ENCODE measurements around the gene OPN1MW2.
"Not testable (repeated sequence)": the region's sequence is repeated elsewhere in the genome, so short reads cannot be mapped to it uniquely, and the experiment has no call there.

Gene OPN1MW2

GRCh38 chrX:154219456-154219855 lies at the start of gene OPN1MW2:
Gene OPN1MW2 (plus strand): TSS chrX:154219756. CDS start chrX:154219816, 60 bp downstream.
- DNase-seq: not testable (repeated sequence)

- DNase-seq: not testable (repeated sequence)
Measured at GRCh38 chrX:154172535-154172943, 47.0 kb upstream of the OPN1MW2 start.

- not testable (repeated sequence) for DNase-seq
Measured at GRCh38 chrX:154174356-154174755, 45.2 kb upstream of the OPN1MW2 start.

- DNase-seq: not testable (repeated sequence)
Measured at GRCh38 chrX:154182296-154182695, 37.3 kb upstream of the OPN1MW2 start, which contains the start of gene OPN1MW. Gene OPN1MW (plus strand): TSS chrX:154182596. CDS start chrX:154182678, 82 bp downstream.

DNA sequence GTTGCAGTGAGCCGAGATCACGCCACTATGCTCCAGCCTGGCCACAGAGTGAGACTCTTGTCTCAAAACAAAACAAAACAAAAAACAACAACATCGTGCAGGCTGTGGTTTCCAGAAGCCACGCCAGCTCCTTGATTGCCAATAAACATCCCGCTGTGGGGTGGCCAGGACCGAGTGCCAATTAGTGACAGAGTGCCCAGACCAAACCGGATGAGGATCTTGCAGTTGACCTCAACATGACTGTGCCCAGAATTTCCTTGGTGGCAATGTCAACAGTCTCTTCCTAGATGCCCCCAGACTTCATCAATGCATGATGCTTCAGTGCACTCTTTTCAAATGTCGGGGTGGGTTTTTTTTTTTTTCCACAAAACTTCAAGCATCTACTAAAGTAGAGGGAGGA lies 35.8 kb upstream of the OPN1MW2 start:
- not testable (repeated sequence) for DNase-seq

DNA sequence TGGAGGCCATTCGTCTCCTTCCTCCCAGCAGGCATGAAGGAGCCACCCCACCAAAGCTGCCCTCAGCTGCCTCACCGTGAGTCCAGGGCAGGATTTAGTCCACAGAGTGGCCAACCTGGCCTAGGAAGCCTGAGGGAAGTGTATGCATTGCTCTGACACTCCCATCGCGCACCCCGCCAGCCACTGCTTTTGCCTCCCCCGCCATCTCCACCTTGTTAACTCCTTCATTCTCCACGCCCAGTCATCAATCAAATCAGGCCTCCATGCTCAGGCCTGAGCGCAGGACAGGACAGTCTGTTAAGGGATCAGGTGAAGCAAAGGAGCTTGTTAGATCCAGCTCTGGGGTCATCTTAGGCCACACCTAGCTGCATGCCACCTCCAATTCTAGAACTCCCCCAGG lies 26.7 kb upstream of the OPN1MW2 start:
- DNase-seq: not testable (repeated sequence)

GRCh38 chrX:154194316-154194715 lies 25.2 kb upstream of the OPN1MW2 start:
- not testable (repeated sequence) for DNase-seq

DNA sequence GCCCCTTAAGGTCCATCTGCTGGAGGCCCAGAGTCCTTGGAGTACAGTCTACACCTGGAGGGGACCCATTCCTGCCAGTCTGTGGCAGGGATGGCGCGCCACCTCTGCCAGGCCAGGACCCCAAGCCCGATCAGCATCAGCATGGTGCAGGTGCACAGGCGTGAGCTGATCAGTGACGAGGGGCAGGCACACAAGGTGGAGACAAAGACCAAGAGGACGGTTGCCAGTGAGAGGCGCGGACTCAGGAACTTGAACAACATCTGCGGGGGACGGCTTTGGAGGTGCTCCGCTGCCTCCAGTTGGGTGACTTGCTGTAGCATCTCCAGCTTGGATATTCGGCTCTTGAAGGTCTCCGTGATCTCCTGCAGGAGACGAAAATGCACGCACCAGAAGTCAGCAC lies 23.1 kb upstream of the OPN1MW2 start:
- not testable (repeated sequence) for DNase-seq

GRCh38 chrX:154209670-154210418 lies 9.7 kb upstream of the OPN1MW2 start:
- not testable (repeated sequence) for DNase-seq

GRCh38 chrX:154211057-154211456 lies 8.5 kb upstream of the OPN1MW2 start:
- not testable (repeated sequence) for DNase-seq

DNA sequence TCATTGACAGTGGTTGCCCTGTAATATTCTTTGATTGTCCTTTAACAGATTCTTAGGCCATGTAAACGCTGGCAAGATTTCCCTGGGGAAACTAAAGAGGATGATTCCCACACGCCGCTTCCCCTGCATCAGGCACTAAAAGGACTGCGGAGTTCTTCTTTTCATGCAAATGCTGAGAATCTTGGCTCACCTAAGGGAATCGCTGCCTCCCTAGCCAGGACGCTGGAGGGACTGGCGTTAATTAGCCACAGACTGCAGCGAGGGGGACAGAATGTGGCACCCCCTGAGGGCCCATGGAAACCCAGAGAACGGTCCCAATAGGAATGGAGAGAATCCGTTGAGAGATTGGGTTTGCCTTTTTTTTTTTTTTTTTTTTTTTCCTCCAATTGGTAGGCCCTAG lies 8.1 kb upstream of the OPN1MW2 start:
- not testable (repeated sequence) for DNase-seq

- not testable (repeated sequence) for DNase-seq
Measured at GRCh38 chrX:154225292-154225691, 5.7 kb downstream of the OPN1MW2 start.

DNA sequence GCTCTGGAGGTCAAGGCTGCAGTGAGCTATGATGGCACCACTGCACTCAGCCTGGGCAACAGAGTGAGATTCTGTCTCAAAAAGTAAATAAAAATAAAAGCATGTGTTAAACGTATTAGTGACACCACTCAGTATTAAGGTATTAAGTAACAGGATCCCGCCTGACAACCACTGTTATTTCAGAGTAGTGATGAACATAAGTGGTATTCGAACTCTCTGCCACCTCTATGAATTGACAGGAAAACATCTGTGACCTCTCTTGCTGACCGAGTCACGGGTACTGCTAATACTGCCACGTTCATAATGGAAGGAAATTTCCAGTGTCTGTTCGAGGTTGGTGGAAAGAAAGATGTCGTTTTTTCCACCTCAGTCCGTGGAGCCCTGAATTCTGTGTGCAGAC lies 7.2 kb downstream of the OPN1MW2 start:
- DNase-seq: not testable (repeated sequence)

DNA sequence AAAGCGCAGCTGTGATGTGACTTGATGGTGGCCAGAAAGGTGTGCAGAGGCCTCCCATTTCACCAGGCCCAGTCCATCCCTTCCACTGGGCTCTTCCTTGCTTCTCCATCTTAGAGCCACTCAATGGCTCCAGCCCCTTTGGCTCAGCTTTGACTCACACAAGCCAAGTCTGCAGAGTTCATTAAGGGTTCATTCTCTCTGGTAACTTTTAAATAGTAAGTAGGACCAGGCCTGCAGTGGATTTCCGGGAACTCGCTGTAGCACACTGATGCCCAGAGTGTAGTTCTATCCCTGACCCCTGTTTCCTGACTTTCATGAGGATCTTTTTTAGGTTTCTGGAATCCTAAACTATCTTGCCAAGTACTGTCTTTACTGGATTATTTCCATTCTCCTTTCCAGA lies 11.9 kb downstream of the OPN1MW2 start:
- DNase-seq: not testable (repeated sequence)

- not testable (repeated sequence) for DNase-seq
Measured at GRCh38 chrX:154233620-154234019, 14.1 kb downstream of the OPN1MW2 start.

- not testable (repeated sequence) for DNase-seq
Measured at GRCh38 chrX:154238939-154239559, 19.5 kb downstream of the OPN1MW2 start.

DNA sequence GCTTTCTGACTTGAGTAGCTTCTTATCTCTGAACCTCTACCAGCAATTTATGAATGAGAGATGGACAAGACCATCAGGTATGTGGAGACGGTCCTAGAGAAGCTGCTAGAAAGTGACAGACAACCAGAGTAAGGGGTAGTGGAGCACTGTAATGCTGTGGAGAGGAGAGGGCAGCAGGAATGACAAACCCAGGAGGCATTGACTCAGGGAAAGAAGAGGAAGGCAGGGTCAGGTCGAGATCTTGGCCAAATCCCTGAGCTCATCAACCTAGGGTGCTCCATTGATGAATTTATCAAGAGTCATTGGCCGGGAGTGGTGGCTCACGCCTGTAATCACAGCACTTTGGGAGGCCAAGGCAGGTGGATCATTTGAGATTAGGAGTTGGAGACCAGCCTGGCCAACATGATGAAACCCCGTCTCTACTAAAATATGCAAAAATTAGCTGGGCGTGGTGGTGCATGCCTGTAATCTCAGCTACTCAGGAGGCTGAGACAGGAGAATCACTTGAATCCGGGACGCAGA lies 20.5 kb downstream of the OPN1MW2 start:
- DNase-seq: not testable (repeated sequence)

- DNase-seq: not testable (repeated sequence)
Measured at GRCh38 chrX:154247377-154248045, 28.0 kb downstream of the OPN1MW2 start.

DNA sequence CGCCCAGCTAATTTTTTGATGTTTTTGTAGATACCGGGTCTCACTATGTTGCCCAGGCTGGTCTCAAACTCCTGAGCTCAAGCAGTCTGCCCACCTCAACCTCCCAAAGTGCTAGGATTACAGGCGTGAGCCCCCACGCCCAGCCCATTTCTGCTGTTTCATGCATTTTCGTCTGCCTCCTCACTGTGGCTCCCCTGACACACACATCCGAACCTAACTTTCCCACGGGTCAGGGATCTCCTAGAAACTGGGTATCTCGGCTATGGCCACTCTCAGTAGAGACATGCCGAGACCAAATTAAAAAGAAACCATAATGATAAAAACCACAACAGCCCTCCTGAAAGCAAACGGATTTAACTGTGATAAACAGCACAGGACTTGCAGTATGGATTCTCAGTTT lies 28.5 kb downstream of the OPN1MW2 start:
- not testable (repeated sequence) for DNase-seq

GRCh38 chrX:154257282-154257681 lies 37.7 kb downstream of the OPN1MW2 start, which contains the start of gene OPN1MW3:
Gene OPN1MW3 (plus strand): TSS chrX:154257582. CDS start chrX:154257620, 38 bp downstream.
- DNase-seq: not testable (repeated sequence)

DNA sequence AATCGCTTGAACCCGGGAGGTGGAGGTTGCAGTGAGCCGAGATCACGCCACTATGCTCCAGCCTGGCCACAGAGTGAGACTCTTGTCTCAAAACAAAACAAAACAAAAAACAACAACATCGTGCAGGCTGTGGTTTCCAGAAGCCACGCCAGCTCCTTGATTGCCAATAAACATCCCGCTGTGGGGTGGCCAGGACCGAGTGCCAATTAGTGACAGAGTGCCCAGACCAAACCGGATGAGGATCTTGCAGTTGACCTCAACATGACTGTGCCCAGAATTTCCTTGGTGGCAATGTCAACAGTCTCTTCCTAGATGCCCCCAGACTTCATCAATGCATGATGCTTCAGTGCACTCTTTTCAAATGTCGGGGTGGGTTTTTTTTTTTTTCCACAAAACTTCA lies 39.2 kb downstream of the OPN1MW2 start:
- not testable (repeated sequence) for DNase-seq

DNA sequence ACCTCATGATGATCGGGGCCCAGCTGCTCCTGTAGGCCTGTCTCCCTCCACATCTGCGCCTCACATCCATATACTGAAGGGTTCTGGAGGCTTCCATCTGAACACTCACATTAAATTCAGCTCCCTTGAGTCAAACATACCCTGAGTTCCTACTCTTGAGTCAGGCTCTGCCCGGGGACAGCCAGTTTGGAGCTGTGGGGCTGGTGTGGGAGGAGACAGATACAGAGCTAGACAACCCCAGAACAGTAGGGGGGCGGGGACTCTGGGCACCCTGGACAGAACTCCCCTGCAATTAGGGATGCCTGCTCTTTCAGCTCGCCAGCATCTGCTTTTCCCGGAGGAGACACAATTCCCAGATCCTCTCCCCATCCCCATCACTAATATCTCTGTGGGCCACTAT lies 43.5 kb downstream of the OPN1MW2 start:
- DNase-seq: not testable (repeated sequence)

- DNase-seq: not testable (repeated sequence)
Measured at GRCh38 chrX:154269245-154269644, 49.7 kb downstream of the OPN1MW2 start.

All from NCI-H510A (cell line).